Esophagus squamous epithelium (tissue), 5 donors: Measurements from ENCODE around the gene CDC42BPB. TPM values are rescaled to one million over a fixed set of nuclear protein-coding genes. Genes with fewer than 3 reads are reported as not detected.

ENCODE experiments used
- DNase-seq: peaks from one replicate; lab custom pipeline; 2025; lab: John Stamatoyannopoulos, UW
- H3K27ac ChIP-seq, 4 donors: fragments of 200-600 bp; sonication (generic); one replicate each; pipeline ENCODE4 v1.5.1; 2016 to 2019; ENCODE audit warnings: mild to moderate bottlenecking in 1 of 4
- H3K27me3 ChIP-seq, 4 donors: fragments of 200-600 bp; sonication (generic); 1 replicate in 3 of 4; 2 replicates in 1 of 4; pipeline versions ENCODE4 v1.5.1 to v1.6.0; 2017 to 2021; ENCODE audit warnings: antibody characterized with exemption in 1 of 4
- H3K36me3 ChIP-seq, 3 donors: fragments of 200-600 bp; sonication (generic); one replicate each; pipeline ENCODE4 v1.5.1; 2016 to 2019
- H3K4me1 ChIP-seq, 3 donors: fragments of 200-600 bp; sonication (generic); one replicate each; pipeline ENCODE4 v1.5.1; 2017 to 2019
- H3K4me3 ChIP-seq, 4 donors: fragments of 200-600 bp; sonication (generic); 1 replicate in 3 of 4; 2 replicates in 1 of 4; pipeline ENCODE4 v1.5.1; 2016 to 2019; ENCODE audit warnings: mild to moderate bottlenecking in 2 of 4, moderate library complexity in 1 of 4
- H3K9me3 ChIP-seq, 3 donors: fragments of 200-600 bp; sonication (generic); one replicate each; pipeline ENCODE4 v1.5.1; 2016 to 2019
- POLR2A ChIP-seq, 4 donors: fragments of 450-650 bp; IDR thresholded peaks; one replicate each; pipeline ENCODE4 v1.6.1; 2017; ENCODE audit warnings: antibody characterized with exemption in 4 of 4, mild to moderate bottlenecking in 4 of 4, moderate library complexity in 3 of 4
- WGBS, 2 donors: methylation state at CpG; one replicate each; pipeline ENCODE4 v1.1.5; 2018; 5-methylcytosine and 5-hydroxymethylcytosine counted together
- intact Hi-C: fragments of 100-400 bp; cut with DNase I; formaldehyde crosslinking; loops from one replicate; pipeline ENCODE4 v1.15.0; 2022
- total RNA-seq, 4 donors: library from RNA; depleted of rRNA; stranded (reverse); fragments of >200 nt; gene quantifications; one replicate each; pipeline ENCODE4 v1.1.0, GENCODE V29; 2016
- TF ChIP-seq, protein P1 (sequence below), 6 experiments: fragments of 450-650 bp in 4 of 6; fragments of 200-600 bp in 2 of 6; sonication (generic) in 2 of 6; IDR thresholded peaks; one replicate each; pipeline ENCODE4 v1.5.1; 2016 to 2019; ENCODE audit warnings: antibody characterized with exemption in 6 of 6, mild to moderate bottlenecking in 4 of 6, moderate library complexity in 4 of 6
- donor health status: DM: yes; HTN: yes; CAD: no.

Gene CDC42BPB
- total RNA-seq, 4 donors from 2014 or later: 43.7 to 98.2 (median 81.2) TPM

DNA sequence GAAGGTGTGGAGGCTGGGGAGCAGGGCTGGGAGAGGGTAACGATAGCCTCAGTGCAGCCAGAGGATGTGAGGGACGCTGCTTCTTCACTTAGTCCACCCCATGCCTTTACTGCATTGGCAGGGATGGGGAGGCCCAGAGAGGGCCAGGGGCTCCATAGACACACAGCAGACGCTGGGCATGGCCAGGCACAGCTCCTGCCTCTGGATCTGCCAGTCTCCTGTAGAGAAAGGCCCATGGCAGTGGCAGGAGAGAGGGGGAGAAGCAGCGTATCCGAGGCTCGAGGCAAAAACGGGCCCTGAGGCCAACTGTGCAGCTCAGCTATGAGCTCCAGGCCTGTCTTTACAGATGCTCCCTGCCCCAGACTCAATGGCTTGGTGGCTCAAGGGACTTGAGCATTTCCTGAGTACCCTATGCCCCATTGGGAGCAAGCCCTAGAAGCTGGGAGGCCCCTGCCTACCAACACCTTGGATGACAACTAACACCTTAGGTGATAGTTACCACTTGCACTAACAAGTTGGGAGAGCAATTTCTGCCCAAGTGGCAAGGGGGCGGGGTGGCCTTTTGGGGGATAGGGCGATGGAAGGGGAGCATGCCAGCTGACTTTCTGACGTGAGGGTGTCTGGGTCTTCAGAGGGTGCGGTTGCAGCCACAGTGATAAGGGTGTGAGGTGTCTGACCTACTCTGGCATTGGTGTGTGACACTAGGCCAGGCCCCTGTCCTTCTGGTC is 21.7 kb upstream of the CDC42BPB start:
- TF ChIP-seq, protein P1, sequence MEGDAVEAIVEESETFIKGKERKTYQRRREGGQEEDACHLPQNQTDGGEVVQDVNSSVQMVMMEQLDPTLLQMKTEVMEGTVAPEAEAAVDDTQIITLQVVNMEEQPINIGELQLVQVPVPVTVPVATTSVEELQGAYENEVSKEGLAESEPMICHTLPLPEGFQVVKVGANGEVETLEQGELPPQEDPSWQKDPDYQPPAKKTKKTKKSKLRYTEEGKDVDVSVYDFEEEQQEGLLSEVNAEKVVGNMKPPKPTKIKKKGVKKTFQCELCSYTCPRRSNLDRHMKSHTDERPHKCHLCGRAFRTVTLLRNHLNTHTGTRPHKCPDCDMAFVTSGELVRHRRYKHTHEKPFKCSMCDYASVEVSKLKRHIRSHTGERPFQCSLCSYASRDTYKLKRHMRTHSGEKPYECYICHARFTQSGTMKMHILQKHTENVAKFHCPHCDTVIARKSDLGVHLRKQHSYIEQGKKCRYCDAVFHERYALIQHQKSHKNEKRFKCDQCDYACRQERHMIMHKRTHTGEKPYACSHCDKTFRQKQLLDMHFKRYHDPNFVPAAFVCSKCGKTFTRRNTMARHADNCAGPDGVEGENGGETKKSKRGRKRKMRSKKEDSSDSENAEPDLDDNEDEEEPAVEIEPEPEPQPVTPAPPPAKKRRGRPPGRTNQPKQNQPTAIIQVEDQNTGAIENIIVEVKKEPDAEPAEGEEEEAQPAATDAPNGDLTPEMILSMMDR (IDR thresholded peaks at IDR 0.05): no peak
- no peak for TF ChIP-seq POLR2A (IDR thresholded peaks at IDR 0.05)
- H3K9me3 ChIP-seq: no peaks in the 10 kb centered on the region
- DNase-seq: no peak
- H3K27ac ChIP-seq: no peak overlapping the region
- peaks cover 0 to 27% (median 0%) of the 10 kb centered on the region in 4 donors for H3K27me3 ChIP-seq
- no peaks in the 10 kb centered on the region for H3K36me3 ChIP-seq
- intact Hi-C loops: loop anchor here (5.0 kb wide), 1 partner anchor 213 kb away; no protein-coding TSS in a partner anchor
- WGBS, 2 donors: 52 to 75% methylated on average over 2 to 3 of the region's 11 CpGs
- no peak overlapping the region for H3K4me3 ChIP-seq
- H3K4me1 ChIP-seq: peaks cover 14 to 26% (median 16%) of the 10 kb centered on the region in 3 donors

DNA sequence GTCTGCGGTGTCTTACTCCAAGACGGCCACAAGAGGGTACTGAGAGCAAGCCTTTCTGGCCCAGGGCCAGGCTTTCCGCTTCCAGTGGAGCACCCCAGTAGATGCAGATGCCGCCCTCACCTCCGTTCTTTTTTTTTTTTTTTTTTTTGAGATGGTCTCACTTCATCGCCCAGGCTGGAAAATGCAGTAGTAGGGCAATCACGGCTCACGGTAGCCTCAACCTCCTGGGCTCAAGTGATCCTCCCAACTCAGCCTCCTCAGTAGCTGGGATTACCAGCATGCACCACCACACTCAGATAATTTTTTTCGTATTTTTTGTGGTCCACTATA is 21.0 kb upstream of the CDC42BPB start:
- Histone ChIP-seq H3K27ac (no peak overlapping the region), H3K4me1 (peaks cover 15 to 30% (median 20%) of the 10 kb centered on the region in 3 donors), H3K4me3 (no peak overlapping the region), H3K9me3 (no peaks in the 10 kb centered on the region), H3K27me3 (peaks cover 0 to 21% (median 0%) of the 10 kb centered on the region in 4 donors), H3K36me3 (no peaks in the 10 kb centered on the region)
- intact Hi-C loops: loop anchor here (5.0 kb wide), 1 partner anchor 214 kb away; no protein-coding TSS in a partner anchor
- DNase-seq: no peak
- no peak for TF ChIP-seq POLR2A (IDR thresholded peaks at IDR 0.05)
- TF ChIP-seq, protein P1 (IDR thresholded peaks at IDR 0.05): peak in 5 of 6 experiments; percentile 67 to 88 (median 81)
- WGBS, 2 donors: 7 to 10% methylated on average over 9 of the region's 9 CpGs

DNA sequence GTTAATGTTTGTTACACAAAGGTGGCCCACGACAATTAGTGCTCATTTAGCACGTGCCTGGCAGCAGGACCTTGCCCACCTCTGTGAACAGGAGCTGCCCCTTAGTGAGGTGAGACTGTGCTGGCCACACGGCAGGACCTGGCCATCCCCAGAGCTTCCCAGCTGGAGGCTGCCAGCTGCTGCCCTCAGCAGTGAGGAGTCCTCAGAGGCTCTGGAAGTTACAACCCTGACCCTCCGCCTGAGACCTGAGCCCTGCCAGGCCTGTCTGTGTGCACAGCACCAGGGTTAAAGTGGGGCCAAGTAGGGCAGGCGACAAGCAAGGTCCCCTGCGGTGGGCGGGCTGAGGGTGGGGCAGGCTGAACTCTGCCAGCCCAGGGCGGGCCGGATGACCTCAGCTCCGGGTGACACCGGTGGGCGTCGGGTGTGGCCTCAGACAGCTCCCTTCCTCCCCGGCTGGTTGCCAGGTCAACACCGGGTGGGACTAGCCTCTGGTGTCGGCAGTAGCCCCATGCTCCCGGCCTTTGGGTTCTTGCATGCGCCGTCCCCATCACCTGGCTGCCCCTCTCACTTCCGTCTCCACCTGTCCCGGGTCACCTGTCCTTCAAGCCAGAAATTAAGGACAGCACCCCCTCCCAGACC is 17.5 kb upstream of the CDC42BPB start:
- DNase-seq: no peak
- Histone ChIP-seq H3K27me3 (peaks cover 0 to 11% (median 0%) of the 10 kb centered on the region in 4 donors), H3K27ac (peak overlapping the region; percentile 74 to 87 (median 78)), H3K36me3 (no peaks in the 10 kb centered on the region), H3K9me3 (no peaks in the 10 kb centered on the region), H3K4me1 (peaks cover 37 to 58% (median 46%) of the 10 kb centered on the region in 3 donors), H3K4me3 (peak overlapping the region; percentile 32 to 74 (median 45))
- WGBS, 2 donors: 18 to 21% methylated on average over 2 to 18 of the region's 21 CpGs
- TF ChIP-seq, protein P1 (IDR thresholded peaks at IDR 0.05): no peak
- intact Hi-C loops: loop anchor here (5.0 kb wide), 1 partner anchor 217 kb away; no protein-coding TSS in a partner anchor

DNA sequence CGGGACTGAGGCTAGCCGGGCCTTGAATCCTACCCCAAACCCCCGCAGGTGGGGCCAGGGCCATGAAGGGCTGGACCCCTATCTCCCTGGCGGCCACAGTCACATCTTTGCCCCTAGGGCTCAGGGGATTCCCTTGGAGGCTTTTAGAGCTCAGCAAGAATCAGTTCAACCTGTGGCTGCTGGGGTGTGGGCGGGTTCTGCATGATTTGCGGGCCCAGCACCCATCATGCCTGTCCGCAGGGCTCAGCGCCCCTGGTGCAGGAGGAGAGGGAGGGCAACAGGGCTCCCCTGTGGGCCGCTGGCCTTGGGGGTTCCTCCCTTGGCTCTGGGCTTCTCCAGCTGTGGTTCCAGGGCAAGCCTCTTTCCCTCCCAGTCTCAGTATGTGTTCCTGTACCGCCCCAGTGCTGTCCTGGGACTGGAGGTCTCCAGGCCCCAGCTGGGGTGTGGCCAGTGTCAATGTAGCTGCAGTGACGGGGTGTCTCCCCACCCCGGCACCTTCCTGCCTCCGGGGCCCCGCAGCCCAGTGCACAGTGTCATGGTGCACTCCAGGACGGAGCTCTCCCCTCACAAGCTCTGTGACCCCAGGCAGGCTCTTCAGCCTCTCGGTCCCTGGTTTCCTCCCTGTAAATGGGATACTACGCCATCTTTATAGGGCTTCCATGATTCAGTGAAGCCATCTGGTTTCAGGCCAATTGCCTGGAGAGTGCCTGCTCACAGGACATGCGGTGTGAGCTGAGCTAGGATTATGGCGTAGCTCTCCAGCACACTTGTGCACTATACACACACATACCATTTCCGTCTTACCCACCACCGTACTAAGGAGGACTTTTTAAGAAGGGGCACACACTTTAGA is 16.8 kb upstream of the CDC42BPB start:
- peaks cover 37 to 58% (median 46%) of the 10 kb centered on the region in 3 donors for H3K4me1 ChIP-seq
- H3K9me3 ChIP-seq: no peaks in the 10 kb centered on the region
- 62 to 73% methylated on average over 12 of the region's 21 CpGs for WGBS, 2 donors
- peak overlapping the region; percentile 74 to 87 (median 78) for H3K27ac ChIP-seq
- intact Hi-C loops: no loop called here
- H3K27me3 ChIP-seq: peaks cover 0 to 5% (median 0%) of the 10 kb centered on the region in 4 donors
- no peaks in the 10 kb centered on the region for H3K36me3 ChIP-seq
- TF ChIP-seq POLR2A (IDR thresholded peaks at IDR 0.05): no peak
- TF ChIP-seq, protein P1 (IDR thresholded peaks at IDR 0.05): no peak
- no peak overlapping the region for H3K4me3 ChIP-seq
- DNase-seq: no peak
